ENCODE measurements around the gene PYGM. TPM values are rescaled to one million over a fixed set of nuclear protein-coding genes. Genes with fewer than 3 reads are reported as not detected.
"Not testable (repeated sequence)": the region's sequence is repeated elsewhere in the genome, so short reads cannot be mapped to it uniquely, and the experiment has no call there.

PYGM gene
- total RNA-seq, 1 donor from 2014 or later: 0.26 TPM

- no peak overlapping the region for H3K4me3 ChIP-seq (ENCODE audit: low read depth, low read length)
- peaks cover 24% of the 10 kb centered on the region for H3K27me3 ChIP-seq (ENCODE audit: control insufficient read depth, insufficient read depth, low read length)
- peak; percentile 28 for FAIRE-seq
- no peaks in the 10 kb centered on the region for H3K36me3 ChIP-seq (ENCODE audit: control insufficient read depth, insufficient read depth, low read length)
- no peak for TF ChIP-seq CTCF (IDR thresholded peaks at IDR 0.05; ENCODE audit: insufficient read depth, low read length, severe bottlenecking)
- peak; percentile 43 for DNase-seq (ENCODE audit: low read depth)
Measured at GRCh38 chr11:64710418-64711137, 49.2 kb downstream of the PYGM start.

GRCh38 chr11:64705501-64705900 is 54.3 kb downstream of the PYGM start:
- Histone ChIP-seq H3K27me3 (ENCODE audit: control insufficient read depth, insufficient read depth, low read length) (peaks cover 4% of the 10 kb centered on the region), H3K4me3 (ENCODE audit: low read depth, low read length) (no peak overlapping the region), H3K36me3 (ENCODE audit: control insufficient read depth, insufficient read depth, low read length) (no peaks in the 10 kb centered on the region)
- TF ChIP-seq CTCF (IDR thresholded peaks at IDR 0.05; ENCODE audit: insufficient read depth, low read length, severe bottlenecking): no peak
- FAIRE-seq (no peak), DNase-seq (ENCODE audit: low read depth) (no peak)

- FAIRE-seq: no peak
- TF ChIP-seq CTCF (IDR thresholded peaks at IDR 0.05; ENCODE audit: insufficient read depth, low read length, severe bottlenecking): no peak
- peaks cover 5% of the 10 kb centered on the region for H3K27me3 ChIP-seq (ENCODE audit: control insufficient read depth, insufficient read depth, low read length)
- H3K4me3 ChIP-seq (ENCODE audit: low read depth, low read length): no peak overlapping the region
- no peaks in the 10 kb centered on the region for H3K36me3 ChIP-seq (ENCODE audit: control insufficient read depth, insufficient read depth, low read length)
- DNase-seq (ENCODE audit: low read depth): no peak
Measured at GRCh38 chr11:64703048-64703447, 56.7 kb downstream of the PYGM start.

- FAIRE-seq; DNase-seq (ENCODE audit: low read depth); H3K4me3 ChIP-seq (ENCODE audit: low read depth, low read length); H3K36me3 ChIP-seq (ENCODE audit: control insufficient read depth, insufficient read depth, low read length); H3K27me3 ChIP-seq (ENCODE audit: control insufficient read depth, insufficient read depth, low read length): not testable (repeated sequence)
Measured at GRCh38 chr11:64701956-64702355, 57.8 kb downstream of the PYGM start.

- no peak for TF ChIP-seq CTCF (IDR thresholded peaks at IDR 0.05; ENCODE audit: insufficient read depth, low read length, severe bottlenecking)
- H3K4me3 ChIP-seq (ENCODE audit: low read depth, low read length): no peak overlapping the region
- H3K36me3 ChIP-seq (ENCODE audit: control insufficient read depth, insufficient read depth, low read length): no peaks in the 10 kb centered on the region
- peaks cover 16% of the 10 kb centered on the region for H3K27me3 ChIP-seq (ENCODE audit: control insufficient read depth, insufficient read depth, low read length)
- no peak for DNase-seq (ENCODE audit: low read depth)
- no peak for FAIRE-seq
Measured at GRCh38 chr11:64698427-64698826, 61.3 kb downstream of the PYGM start.

GRCh38 chr11:64697663-64698375 is 62.0 kb downstream of the PYGM start:
- FAIRE-seq (peak; percentile 55), DNase-seq (ENCODE audit: low read depth) (no peak)
- no peak for TF ChIP-seq CTCF (IDR thresholded peaks at IDR 0.05; ENCODE audit: insufficient read depth, low read length, severe bottlenecking)
- no peaks in the 10 kb centered on the region for H3K36me3 ChIP-seq (ENCODE audit: control insufficient read depth, insufficient read depth, low read length)
- H3K27me3 ChIP-seq (ENCODE audit: control insufficient read depth, insufficient read depth, low read length): peaks cover 16% of the 10 kb centered on the region
- H3K4me3 ChIP-seq (ENCODE audit: low read depth, low read length): no peak overlapping the region

Other genes starting within 250 kb of the PYGM start
- gene SLC22A11, start 204.0 kb downstream of the PYGM start, total RNA-seq: not detected in 2 replicates
- gene SLC22A12, start 168.8 kb downstream of the PYGM start, total RNA-seq: not detected in 2 replicates
- under 0.01 TPM in 1 of 2 replicates, not detected in the other for gene NRXN2, start 36.8 kb downstream of the PYGM start, total RNA-seq
- not detected in 2 replicates for gene RASGRP2, start 15.8 kb downstream of the PYGM start, total RNA-seq
- gene SF1, start 18.6 kb upstream of the PYGM start, total RNA-seq: 44.5 and 59.3 TPM in 2 replicates
- gene MAP4K2, start 43.2 kb upstream of the PYGM start, total RNA-seq: 6.8 and 7.0 TPM in 2 replicates
- 5.5 and 8.3 TPM in 2 replicates for gene MEN1, start 50.6 kb upstream of the PYGM start, total RNA-seq
- 16.6 and 23.0 TPM in 2 replicates for gene CDC42BPG, start 84.7 kb upstream of the PYGM start, total RNA-seq
- 32.9 and 40.7 TPM in 2 replicates for gene EHD1, start 118.6 kb upstream of the PYGM start, total RNA-seq
- 6.1 and 7.8 TPM in 2 replicates for gene ATG2A, start 157.2 kb upstream of the PYGM start, total RNA-seq
- gene PPP2R5B, start 164.7 kb upstream of the PYGM start, total RNA-seq: 8.2 and 14.3 TPM in 2 replicates
- gene GPHA2, start 175.9 kb upstream of the PYGM start, total RNA-seq: not detected in 2 replicates
- gene MAJIN, start 212.1 kb upstream of the PYGM start, total RNA-seq: not detected in 2 replicates
- under 0.01 and 0.26 TPM in 2 replicates for gene BATF2, start 237.0 kb upstream of the PYGM start, total RNA-seq